Stimulated activated CD4-positive, alpha-beta T cell treated with anti-CD3 and anti-CD28 coated beads, TNF-alpha, amount 100 ng/mL, for 48 hours (primary cell): ENCODE measurements around the gene DNM3.
"Not testable (repeated sequence)": the region's sequence is repeated elsewhere in the genome, so short reads cannot be mapped to it uniquely, and the experiment has no call there.

Source experiments
- DNase-seq, 3 donors: peaks; one replicate each; pipeline ENCODE4 v3.0.0-alpha.2; 2020; ENCODE audit warnings: low read depth in 3 of 3

The DNM3 gene

DNA sequence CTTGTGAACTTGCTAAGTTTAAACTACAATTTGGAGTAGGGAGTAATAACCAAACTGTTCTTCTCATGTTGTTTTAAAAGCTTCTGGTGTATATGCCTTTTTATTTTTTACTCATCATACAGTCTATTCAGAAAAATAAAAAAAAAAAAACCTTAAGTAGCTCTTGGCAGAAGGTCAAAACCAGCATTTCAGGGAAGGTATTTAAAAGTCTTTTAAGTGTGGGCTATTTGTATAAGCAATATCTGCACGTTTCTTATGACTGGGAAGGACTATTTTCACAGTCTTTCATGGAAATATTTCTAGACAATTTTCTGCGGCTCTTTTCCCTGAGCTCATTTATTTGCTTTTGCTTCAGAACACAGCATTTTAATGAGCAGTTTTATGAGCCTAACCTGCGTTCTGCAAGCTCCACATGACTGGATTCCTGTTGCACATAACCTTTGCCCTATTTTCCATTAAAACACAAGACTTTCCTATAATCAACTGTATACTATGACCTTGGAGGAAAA, 518.2 kb downstream of the DNM3 start:
- DNase-seq, result no peak

DNA sequence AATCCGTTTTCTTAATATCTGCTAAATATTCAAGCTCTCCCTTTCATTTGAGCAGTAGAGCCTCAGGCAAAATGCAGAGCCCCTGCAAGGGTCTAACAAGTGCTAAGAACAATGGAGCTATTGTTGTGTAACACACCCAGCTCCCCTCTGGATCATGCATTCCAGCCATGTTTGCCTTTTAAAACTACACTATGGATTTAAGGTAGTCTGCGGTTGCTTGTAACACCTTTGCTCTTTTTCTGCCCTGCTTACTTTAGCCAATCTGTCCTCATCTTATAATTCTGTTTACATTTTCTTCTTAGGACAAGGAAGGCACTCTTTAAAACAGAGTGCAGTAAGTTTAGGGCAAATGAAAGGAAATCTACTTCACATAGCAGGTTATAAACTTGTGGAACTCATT, 519.2 kb downstream of the DNM3 start:
- DNase-seq, result no peak

- DNase-seq, result no peak
Observed at GRCh38 chr1:172360985-172361384, 519.7 kb downstream of the DNM3 start.

- no peak for DNase-seq
Observed at GRCh38 chr1:172363852-172364251, 522.6 kb downstream of the DNM3 start.

DNA sequence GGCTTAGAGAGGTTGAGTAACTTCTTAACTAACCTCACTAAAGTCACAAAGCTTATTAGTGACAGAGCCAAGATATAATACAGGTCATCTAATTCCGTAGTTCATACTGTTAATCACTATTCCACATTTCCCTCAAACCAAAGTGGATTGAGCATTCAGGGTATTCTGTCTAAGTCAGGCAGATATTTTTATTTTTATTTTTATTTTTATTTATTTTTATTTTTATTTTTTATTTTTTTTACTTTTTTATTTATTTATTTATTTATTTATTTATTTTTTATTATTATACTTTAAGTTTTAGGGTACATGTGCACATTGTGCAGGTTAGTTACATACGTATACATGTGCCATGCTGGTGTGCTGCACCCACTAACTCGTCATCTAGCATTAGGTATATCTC, 530.3 kb downstream of the DNM3 start:
- DNase-seq, result not testable (repeated sequence)

- no peak for DNase-seq
Observed at GRCh38 chr1:172373864-172374263, 532.6 kb downstream of the DNM3 start.

DNA sequence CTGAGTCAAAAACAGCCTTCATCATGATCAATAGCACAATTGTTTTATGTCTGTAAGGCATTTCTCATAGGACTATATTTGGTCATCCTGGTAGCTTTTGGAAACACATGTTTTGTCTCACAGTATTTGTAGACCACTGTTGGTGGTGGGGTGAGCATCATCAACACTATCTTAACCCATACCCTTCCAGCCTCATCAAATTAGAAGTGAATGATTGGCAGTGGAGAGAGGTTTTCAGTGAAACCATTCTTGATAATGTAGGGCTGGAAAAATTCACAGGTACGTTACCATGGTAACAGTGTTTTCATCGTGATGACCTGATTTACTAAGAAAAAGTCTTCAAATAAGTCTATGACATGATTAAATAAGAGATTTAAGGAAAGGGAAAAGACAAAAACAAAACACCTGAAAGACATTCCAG, 533.9 kb downstream of the DNM3 start:
- DNase-seq, result no peak

GRCh38 chr1:172376431-172376830, 535.1 kb downstream of the DNM3 start:
- DNase-seq, result no peak

GRCh38 chr1:172377565-172377964, 536.3 kb downstream of the DNM3 start:
- DNase-seq, result no peak

DNA sequence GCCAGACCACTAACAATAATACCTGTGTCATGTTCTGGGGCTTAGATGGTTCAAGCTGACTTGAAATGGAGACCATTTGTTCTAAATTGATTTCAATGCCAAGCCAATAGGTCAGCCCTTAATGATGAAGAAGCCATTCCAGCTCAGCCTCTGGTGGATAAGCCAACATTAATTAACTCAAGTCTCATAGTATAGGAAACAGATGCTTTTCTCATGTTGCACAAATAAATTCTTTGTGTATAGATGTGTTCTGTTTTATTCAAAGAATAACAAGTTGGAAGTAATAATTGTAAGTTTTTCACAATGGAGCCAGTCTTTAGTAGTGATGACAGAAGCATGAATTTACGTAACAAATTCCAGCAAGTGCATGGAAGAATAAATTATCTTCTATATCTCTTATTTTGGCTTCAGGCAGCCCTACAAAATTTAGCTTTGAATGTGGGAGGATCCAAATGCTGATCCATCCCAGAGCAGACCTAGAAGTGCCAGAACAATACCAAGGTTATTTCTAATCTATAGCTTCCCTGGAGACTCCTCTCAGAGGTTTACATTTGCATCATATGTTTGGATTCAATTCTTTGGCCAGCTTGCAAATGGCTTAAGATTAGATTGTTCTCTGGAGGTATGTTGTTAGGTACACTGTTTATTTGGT, 536.9 kb downstream of the DNM3 start:
- DNase-seq, result no peak

- no peak for DNase-seq
Observed at GRCh38 chr1:172380441-172381244, 539.3 kb downstream of the DNM3 start.

DNA sequence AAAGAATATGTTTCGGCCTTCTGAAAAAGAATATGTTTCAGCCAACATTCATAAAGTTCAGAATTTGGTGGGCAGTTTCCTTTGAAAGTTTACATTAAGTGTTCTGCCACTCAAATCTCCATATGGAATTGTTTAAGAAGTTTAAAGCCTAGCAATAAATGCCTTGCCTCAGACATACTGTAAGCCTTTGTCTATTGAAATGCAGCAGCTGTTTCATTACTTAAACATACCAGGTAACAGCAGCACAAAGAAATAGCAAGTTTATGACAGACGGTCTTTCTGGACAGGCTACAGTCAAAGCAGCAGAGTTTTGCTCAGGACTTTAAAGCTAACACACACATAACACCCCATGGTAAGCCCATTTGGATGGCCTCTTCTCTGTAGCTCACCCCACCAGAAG, 540.6 kb downstream of the DNM3 start:
- DNase-seq, result no peak

- no peak for DNase-seq
Observed at GRCh38 chr1:172382406-172382805, 541.1 kb downstream of the DNM3 start.

DNA sequence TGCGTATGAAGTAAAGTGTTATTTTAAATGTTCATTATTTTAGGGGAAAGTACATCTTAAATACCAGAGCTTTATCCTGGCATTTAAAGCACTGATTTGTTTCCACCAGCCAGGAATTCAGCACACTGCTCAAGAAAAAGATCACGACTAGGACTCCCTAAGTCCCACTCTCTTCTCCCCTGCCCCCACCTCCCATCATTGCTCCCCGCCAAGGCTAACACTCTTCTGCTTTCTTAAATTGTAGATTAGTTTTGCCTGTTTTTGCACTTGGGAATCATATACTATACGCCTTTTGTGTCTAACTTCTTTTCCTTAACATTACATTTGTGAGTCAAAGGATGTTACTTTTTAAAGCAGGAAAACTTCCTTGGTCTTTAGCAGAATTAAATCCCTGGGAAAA, 541.7 kb downstream of the DNM3 start:
- DNase-seq, result no peak

DNA sequence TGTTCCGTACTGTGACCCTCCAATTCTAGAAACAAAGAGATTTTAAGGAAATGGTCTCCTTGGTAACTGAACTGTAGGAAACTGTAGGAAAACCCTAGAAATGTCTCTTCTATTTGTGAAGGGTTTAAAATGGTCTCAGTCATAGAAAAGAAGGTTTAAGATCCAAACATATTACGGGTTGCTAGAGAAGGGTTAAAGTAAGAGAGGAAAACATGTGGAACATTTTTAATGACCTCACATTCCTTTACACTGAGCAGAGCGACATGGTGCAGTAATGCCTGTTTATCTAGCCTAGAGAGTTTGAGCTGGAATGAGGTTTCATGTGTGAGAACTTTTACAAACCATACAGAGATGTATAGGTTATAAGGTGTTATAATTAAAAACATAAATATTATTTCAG, 542.2 kb downstream of the DNM3 start:
- no peak for DNase-seq

DNA sequence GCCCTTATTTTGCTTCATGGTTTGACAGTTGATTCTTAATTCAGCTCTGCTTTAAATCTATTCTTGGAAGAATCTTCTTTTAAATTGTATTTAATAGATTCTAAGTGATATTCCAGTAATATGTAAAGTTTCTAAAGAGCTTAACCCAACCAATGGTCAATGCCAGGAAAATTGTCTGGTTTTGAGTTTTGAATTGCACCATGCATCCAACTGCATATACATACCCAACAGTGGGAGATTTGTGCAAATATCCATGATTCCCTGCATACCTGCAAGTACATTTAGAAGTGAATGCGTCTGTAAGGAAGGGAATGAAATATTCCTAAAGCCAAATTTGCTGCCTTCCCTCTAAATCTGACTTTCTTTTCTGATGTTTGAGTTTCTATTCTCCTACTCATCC, 543.4 kb downstream of the DNM3 start:
- no peak for DNase-seq

GRCh38 chr1:172386046-172386445, 544.7 kb downstream of the DNM3 start:
- no peak for DNase-seq

GRCh38 chr1:172388490-172388889, 547.2 kb downstream of the DNM3 start:
- DNase-seq, result no peak

DNA sequence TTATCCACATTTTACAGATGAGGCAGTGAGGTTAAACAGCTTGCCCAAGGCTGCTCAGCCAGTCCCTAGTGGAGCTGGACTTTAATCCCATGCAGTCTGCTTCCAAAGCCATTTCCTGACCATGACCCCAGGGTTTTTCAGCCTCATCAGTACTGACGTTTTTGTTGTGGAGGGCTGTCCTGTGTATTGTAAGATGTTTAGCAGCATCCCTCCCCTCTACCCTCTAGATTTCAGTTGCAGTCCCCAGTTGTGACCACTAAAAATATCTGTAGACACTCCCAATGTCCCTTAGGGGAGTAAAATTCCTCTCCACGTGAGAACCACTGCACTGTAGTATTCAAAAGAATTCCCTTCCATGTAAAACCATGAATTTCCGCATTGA, 549.0 kb downstream of the DNM3 start:
- no peak for DNase-seq

DNA sequence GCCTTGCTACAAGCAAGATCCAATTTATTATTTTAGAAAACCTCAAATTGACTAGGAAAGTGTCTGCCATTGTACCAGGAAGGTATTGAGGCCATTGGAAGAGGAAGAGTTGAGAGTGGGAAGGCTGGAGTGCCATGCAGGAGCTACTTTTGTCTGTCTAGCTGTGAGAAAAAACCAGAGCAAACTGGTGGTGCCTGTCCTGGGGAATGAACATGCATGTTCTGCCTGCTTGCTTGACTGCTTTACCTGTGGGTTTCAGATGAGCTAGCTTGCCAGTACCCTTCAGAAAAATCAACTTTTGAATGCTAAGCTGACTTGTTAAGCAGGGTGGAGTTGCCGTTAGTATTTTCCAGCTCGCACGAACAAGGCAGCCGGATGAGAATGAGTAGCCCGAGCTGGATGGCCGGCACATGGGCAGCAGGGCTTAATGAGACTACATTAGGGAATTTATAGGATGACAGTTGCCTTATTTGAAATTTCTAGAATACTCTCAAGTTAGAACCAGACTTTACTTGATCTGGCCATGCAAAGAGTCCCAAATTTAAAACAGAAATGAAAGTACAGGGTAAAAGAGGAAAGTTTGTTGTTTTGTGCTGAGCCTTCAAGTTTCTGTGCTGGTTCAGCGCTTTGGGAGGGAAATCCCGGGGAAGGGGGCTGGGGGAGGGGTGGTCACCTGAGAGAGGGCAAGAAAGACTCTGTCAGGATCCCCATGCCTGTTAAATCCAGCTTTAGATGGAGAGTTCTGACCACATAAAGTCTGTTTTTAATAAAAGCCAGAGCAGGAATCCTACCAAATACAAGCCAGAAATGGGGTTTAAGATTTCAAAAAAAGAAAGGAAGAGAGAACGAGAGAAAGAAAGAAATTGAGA, 549.6 kb downstream of the DNM3 start:
- DNase-seq, result no peak

DNA sequence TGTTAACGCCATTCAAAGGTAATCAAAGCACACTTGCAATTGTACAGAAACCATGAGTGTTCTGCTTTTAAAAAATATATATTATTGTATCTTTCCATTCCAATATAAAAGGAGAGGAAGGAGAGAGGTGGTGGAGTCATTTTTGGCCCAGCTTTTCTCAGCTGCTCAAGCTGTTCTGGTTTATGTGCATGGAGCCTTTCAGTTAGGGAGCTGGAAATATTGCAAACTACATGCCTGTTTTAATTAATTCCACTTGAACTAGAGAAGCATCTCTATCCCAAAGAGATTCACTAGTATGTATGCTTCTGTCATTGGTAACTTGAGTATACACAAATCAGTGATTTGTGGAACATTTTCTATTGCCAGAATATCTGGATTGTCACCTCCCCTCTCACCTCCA, 550.7 kb downstream of the DNM3 start:
- no peak for DNase-seq

DNA sequence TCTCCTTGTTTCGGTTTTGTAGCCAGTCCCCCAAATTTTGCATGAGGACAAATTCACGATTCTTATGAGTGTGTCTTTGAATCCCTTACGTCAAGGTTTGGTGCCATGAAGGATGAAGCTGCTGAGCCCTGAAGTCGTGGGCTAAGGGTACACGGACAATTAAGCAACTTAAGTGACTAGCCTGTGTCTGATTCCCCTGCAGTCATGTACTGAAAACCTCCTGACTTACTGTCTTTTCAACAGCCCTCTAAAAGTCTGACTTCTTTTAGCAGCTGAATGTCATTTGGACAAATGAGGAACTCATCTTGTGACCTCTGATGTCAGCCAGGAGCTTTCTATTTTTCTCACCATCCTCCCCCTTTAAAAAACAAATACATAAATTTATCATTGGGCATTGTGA, 552.1 kb downstream of the DNM3 start:
- no peak for DNase-seq
